Testis (tissue), 2 donors: ENCODE results near the gene MYO15B.

Experiments used
- CTCF ChIP-seq, 3 experiments: fragments of 450-650 bp in 2 of 3; fragments of 200-600 bp in 1 of 3; sonication (generic) in 1 of 3; IDR thresholded peaks; one replicate each; pipeline ENCODE4 v1.5.1; 2016 to 2019; ENCODE audit warnings: antibody characterized with exemption in 3 of 3, mild to moderate bottlenecking in 2 of 3, moderate library complexity in 1 of 3
- POLR2A ChIP-seq: fragments of 450-650 bp; IDR thresholded peaks from one replicate; pipeline ENCODE4 v1.6.1; 2017; ENCODE audit warnings: antibody characterized with exemption, mild to moderate bottlenecking, moderate library complexity

DNA sequence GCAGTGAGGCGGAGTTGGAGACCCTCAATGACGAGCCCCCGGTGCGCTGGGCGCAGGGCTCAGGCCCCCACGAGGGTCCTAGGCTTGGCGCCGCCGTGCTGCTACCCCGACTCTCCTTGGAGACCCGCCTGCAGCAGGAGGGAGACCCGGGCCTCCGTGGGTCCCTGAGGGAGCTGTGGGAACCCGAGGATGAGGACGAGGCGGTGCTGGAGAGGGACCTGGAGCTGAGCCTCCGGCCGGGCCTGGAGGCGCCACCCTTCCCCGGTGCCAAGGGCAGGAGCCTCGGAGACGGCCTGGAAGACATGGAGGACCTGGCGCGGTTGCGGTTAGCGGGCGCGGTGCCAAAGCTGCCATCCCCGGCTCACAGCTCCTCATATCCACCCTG, 2.3 kb downstream of the MYO15B start:
- TF ChIP-seq CTCF (IDR thresholded peaks at IDR 0.05): no peak
- no peak for TF ChIP-seq POLR2A
